Stimulated activated CD8-positive, alpha-beta memory T cell treated with anti-CD3 and anti-CD28 coated beads, Interleukin-12 subunit alpha, Interleukin-12 subunit beta, amount 100 ng/mL, for 24 hours (primary cell): Measurements from ENCODE around the gene CDH23.

ENCODE experiments used
- DNase-seq: peaks from one replicate; pipeline ENCODE4 v3.0.0-alpha.2; 2020; ENCODE audit errors: extremely low read depth

Gene CDH23

DNA sequence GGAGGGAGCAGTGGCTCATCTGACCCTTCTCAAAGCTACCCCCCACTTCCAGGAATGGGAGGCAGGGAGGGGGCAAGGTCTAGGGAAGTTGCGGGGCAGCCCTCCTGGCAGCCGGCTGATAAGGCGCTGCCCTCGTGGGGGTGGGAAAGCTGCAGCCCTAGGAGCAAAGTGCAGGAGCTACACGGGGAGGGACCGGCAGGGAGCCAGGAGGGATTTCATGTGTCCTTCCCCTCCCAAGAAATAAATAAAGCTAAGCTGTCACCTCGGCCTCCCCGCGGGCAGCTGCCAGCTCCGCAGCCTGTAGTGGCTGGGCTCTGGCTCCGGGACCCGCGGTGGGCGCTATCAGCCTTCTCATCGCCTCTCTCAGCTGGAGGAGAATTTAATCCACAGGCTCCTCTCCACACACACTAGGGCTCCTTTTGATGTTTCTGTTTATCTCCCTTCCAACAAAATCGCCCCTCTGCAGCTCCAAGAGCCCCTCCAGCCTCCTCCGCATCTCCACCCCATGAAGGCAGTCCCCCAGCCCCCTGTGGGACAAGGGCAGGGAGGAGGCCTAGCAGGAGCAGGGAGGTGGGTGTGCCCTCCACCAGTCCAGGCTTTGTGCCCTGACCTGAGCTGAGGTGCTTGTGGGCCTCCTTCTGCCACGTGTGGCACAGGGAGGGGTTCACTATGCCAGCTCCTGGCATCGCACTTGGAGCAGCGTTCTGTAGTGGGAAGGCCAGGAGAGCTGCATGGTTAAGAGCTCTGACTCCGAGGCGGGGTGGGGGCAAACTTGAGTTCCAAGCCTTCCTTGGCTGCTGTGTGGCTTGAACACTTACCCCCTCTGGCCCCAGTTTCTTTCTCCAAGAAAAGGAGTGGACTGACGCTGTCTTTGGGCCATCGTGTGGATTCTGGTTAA is 242.4 kb downstream of the CDH23 start:
- no peak for DNase-seq

DNA sequence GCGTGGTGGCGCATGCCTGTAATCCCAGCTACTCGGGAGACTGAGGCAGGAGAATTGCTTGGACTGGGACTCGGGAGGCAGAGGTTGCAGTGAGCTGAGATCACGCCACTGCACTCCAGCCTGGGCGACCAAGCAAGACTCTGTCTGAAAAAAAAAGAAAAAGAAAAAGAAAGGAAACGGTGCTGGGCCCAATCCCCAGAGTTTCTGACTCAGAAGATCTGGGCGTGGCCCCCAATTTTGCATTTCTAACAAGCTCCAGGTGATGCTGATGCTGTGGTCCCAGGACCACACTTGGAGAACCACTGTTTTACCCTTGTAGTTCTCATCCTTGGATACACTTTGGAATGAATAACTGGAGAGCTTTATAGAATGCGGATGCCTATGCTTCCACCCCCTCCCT is 243.9 kb downstream of the CDH23 start:
- no peak for DNase-seq

DNA sequence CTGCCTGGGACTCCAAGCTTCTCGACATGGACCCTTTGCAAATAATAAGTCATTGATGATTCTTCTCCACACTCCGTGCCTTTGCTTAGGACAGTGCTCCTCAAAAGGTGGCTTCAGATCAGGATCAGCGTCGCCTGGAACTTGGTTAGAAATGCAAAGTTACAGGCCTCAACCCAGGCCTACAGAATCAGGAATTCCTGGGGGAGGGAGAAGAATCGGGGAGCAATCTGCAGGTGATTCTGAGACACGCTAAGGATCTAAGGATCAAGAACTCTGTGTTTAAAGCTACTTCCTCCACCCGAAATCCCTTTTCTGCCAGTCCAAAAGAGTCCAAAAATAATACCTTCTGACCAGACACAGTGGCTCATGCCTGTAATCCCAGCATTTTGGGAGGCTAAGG is 244.7 kb downstream of the CDH23 start:
- no peak for DNase-seq

DNA sequence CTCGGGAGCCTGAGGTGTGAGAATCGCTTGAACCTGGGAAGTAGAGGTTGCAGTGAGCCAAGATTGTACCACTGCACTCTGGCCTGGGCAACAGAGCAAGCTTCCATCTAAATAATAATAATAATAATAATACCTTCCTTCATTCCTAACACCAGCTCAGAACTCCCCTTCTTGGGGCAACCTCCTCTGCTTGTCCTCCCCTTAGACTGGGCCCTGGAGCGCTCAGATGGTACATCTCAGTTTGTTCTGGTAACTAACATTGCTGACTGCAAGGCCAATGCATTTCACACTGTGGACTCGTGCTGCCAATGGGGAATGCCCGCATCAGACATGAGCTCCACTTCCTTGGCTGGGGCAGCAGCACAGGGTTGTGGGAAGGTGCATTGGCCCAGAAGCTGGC is 245.3 kb downstream of the CDH23 start:
- no peak for DNase-seq

DNA sequence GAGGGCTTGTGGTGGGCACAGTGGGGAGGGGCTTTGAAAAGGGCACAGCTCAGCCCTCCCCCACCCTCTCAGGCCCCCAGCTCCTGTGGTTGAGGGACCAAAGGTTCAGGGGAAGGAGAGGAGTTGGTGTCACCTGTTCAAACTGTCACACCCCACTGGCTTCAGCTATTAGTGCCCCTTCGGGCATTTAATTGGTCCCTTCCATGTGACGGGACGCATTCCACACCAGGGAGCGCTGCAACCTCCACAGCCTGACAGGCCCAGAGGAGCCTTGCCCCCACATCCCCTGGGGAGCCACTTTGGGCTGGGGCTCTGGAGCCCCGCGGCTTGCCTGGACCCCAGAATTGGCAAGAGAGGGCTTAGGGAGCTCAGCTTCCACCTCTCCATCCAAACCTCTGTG is 247.2 kb downstream of the CDH23 start:
- DNase-seq: no peak

DNA sequence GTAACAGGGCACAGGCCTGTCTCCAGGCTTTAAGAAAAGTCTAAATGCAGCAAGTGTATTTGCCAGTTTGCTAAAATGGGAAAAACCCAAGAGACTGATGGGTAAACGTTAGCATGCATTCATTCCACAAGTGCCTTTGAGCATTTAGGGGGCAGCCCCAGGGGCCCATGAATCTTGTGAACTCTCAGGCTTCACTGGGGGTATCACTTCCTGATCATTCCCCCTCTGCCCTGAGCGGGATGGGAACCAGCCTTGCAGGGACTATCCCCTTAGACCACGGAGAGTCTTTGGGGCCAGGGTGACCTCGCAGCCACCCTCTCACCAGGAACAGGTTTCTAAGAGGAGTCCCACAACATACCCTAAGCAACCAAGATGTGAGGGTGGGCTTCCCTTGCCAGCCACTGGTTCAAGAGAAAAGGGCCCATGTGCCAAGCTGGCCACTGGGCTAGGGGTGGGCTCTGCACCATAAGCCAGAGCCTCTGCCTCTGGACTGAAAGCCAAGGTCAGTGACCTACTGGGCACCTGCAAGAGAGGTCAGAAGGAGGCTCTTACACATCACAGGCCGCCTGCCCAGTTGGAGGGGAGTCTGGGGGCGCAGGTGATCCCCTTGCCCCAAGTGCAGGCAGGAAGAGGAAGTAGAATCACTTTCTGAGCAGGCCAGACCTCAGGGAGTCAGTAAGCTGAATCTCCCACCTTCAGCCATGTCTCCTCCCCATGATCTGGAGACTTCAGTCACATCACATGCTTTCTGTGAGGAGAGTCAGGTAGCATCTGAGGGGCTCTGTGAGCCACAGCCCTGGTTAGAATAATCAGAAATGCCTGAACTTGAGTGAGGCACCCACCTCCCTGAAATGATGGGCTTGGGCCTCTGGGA is 247.8 kb downstream of the CDH23 start:
- no peak for DNase-seq

DNA sequence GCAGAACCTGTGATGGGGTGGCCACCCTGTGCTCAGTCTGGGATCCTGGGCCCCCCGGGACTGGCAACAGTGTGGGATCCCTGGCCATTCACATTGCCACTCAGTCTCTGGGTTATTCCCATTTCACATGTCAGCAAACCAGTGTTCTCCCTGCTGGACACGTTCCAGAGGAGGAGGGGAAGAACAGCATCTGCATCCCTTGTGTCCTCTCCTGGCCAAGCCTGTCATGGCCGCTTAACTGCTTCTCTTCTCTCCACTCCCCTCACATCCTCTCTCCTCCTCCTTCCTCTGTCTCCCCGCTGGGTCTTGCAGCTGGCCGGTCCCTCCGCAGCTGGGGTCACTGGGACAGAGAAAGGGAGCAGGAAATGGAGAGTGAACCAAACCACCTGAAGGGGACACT is 248.5 kb downstream of the CDH23 start:
- no peak for DNase-seq

DNA sequence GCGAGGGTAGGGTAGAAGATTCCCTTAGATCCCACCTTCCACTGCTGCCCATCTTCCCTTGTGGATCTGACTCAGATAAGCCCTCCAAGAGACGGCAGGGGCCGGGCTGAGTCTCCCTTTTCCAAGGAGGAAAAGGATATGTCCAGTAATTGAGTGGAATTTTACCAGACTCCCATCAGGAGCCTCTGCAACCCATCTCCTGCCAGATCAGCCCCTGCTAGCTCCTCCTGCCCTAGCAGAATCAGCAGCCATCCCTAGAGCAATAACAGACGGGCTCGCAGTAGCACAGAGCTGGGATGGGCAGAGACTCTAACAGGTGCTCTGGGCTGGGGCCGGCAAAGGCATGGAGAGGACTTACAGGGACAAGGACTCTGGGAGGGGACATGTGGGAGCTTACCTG is 249.3 kb downstream of the CDH23 start:
- DNase-seq: no peak

DNA sequence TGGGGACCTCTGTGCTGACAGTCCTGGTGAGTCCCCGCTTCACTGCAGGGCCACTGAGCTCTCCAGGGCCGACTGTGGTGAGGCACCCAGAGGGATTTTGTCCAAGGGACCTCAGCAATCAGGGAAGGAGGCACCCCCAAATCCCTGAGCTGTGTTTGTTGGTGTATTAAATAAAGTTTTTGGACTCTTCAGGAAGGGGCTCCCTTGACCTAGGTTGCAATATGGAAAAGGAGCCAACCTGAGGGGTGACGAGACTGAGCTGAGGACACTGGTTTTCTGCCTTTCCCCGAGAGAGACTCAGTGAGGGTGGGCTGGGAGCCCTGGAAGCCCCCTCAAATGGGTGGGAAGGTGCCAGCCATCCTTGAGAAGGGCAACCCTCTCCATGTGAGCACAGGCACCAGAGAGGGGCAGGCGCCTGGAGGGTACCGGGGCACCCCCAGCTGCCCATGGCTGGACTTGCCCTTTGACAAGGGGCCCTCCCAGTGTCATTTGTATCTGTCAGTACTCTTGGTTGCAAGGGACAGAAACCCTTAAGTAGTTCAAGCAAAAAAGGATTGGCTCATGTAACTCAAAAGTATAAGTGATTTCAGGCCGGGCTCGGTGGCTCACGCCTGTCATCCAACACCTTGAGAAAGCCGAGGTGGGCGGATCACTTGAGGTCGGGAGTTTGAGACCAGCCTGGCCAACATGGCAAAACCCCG is 250.0 kb downstream of the CDH23 start:
- no peak for DNase-seq

DNA sequence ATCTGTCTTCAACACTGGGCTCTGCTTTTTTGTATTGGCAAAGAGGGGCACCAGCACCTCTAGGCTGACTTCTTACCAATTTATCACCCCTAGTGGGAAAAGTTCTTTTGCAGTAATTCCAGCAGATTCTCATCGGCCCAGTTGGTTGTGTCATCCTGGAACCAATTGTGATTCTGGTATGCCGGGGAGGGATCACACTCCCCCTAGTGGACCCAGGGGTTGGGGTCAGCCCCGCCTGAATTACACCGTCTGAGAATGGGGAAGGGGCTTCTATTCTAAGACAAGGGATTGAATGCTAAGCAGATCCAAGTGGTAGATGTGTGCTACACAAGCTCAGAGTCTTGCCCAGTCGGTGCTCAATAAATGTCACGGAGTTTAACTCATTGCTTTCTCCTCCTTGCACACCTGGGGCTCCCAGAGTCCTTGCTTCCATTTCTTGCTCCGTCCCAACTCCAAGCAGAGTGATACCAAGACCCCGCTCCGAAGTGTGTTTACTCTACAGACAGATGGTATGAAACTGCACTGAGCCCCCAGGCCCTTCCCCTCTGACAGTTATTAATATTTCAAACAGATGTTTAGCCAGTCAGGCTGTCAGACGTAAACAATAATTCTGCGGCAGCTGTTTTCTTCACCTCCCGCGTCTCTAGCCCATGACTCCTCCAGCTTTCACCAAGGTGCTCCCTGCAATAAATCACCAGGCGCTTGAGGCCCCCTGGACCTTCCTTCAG is 251.0 kb downstream of the CDH23 start:
- DNase-seq: no peak

DNA sequence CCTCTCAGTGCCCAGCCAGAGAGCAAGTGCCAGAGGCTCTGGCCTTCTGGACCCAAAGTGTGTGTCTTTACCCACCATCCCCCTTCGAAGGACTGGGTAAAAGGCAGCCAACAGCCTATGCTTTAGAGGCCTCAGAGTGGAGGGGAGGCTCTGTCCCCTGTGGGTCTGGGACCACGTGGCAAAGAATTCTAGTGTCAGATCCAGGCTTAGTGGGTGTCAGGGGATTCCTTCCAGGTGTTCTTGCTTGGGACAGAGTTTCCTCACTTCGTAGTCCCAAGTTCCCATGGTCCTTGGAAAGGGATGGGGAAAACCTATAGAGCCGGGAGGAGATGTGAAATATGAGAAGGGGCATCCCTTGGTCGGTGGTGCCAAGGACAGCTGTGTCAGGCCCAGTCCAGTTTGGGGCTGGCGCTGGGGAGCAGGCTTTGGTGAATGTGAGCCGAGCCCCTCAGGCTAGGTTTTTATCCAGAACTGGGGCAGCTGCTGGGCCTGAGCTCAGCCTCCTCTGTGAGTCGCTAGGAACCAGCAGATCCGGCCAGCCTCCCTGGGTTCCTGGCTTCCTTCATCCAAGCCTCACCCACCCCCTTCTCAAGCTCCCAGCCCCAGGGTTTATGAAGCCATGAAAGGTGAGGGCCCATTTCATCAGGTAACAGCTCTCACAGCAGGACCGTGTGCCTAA is 251.7 kb downstream of the CDH23 start:
- no peak for DNase-seq

DNA sequence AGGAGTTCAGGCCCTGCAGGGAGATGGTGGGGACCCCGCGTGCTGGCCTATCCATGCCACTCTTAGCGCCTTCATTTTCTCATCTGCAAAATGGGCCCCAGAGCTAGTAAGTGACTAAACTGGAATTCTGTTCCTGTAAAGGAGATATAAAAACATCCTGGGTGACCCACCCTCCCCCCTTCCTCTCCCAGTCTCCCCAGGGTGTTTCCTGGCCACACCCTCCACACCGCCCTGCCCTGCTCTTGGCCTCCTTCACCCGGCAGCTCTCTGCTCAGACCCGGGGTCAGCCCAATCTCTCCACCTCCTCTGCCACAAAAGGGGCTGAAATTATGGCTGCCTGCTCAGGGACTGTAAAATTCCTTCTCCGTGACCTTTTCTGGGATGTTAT is 252.2 kb downstream of the CDH23 start:
- DNase-seq: no peak

DNA sequence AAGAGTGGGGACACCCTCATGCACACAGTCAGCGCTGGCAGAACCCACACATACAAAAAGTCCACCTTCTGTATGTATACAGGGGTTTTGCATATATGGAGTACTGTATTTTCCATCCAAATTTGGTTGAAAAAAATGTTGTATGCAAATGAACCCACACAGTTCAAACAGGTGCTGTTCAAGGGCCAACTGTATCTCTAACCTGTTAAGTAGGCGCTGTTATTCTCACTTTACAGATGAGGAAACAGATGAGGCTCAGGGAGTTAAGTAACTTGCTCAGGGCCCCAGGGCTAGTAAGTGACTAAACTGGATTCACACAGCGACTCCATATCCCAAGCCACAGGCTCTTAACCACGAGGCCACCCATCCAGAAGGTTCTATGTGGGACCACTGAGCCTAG is 252.9 kb downstream of the CDH23 start:
- DNase-seq: no peak

DNA sequence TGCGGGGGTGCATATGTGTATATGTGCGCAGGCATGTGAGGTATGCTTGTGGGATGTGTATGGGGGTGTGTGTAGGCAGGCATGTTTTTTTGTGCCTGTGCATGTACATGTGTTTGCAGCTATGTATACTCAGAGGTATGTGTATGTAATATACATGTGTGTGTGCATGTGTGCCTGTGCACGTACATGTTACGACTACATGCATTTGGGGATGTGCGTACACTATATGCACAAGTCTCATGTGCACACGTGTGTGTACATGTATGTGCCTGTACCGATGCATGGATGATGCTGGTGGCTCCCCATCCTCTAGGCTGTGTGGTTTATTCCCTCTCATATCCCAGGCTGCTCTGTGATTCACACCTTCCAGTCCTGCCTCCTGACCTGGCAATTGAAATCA is 253.7 kb downstream of the CDH23 start:
- DNase-seq: no peak

DNA sequence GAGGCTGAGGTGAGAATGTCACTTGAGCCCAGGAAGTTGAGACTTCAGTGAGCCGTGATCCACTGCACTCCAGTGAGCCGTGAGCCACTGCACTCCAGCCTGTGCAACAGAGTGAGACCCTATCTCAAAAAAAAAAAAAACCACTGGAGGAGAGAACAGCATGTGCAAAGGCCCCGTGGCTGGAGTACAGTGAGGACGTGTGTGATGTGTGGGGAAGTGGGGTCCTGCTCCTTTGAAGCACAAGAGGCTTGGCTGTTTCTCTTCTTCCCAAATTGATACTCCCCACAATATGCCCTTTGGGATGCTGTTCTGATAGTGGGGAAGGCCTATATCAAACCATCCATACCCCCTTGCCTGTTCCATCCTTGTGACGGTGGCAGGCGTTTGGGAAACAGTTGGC is 254.7 kb downstream of the CDH23 start:
- DNase-seq: no peak

DNA sequence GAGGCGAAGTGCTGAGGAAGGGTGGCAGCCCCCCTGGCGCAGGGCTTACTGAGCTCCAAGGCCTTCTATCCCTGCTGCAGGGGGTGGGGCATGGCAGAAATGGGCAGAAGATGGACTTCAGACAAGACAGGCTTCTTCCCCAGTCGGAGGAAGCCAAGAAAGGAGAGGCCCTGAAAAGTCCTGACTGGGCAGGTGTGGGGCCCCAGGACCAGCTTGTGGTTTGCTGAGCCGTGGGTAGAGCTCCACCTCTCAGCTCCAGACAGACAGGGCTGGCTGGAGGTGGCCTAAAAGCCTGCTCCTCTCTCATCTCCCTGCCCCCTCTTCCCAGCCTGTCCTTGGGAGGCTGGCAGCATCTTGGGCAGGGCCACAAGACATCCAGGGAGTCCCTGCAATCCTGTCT is 255.2 kb downstream of the CDH23 start:
- no peak for DNase-seq

DNA sequence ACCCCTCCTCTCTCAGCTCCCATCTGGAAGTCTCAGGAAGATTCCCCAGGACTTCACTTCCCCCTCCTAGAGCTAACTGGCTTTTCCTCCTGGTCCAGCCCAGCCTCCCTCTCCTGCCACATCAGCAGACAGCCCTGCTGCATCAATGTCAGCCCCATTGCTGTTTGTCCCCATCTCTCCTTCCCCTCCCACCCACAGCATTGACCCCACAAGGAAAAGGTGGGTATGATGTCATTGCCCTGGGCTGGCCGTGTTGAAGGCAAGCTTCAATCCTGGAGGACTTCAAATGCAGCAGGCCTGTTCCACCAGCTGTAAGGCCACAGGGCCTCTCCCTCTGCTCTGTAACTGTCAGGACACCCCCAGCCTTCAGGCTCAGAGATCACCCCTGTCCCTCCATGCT is 256.3 kb downstream of the CDH23 start:
- no peak for DNase-seq

DNA sequence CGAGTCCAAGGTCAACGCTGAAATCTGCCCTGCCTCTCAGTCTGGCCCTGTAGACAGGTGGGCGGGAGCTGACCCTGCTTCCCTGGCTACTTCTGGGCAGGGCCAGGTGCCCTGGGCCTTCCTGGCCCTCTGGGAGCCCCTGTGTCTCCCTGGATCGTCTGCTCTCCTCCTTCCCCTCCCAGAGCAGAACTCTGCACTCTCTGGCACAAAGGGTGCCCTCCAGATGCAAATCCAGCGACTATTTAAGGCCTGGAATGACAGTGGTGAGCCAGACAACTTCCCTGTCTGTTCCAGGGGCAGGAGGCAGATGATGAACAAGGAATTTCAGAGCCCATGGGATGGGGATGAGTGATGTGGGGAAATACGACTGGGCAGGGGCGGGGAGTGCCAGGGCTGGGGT is 259.5 kb downstream of the CDH23 start:
- DNase-seq: no peak

DNA sequence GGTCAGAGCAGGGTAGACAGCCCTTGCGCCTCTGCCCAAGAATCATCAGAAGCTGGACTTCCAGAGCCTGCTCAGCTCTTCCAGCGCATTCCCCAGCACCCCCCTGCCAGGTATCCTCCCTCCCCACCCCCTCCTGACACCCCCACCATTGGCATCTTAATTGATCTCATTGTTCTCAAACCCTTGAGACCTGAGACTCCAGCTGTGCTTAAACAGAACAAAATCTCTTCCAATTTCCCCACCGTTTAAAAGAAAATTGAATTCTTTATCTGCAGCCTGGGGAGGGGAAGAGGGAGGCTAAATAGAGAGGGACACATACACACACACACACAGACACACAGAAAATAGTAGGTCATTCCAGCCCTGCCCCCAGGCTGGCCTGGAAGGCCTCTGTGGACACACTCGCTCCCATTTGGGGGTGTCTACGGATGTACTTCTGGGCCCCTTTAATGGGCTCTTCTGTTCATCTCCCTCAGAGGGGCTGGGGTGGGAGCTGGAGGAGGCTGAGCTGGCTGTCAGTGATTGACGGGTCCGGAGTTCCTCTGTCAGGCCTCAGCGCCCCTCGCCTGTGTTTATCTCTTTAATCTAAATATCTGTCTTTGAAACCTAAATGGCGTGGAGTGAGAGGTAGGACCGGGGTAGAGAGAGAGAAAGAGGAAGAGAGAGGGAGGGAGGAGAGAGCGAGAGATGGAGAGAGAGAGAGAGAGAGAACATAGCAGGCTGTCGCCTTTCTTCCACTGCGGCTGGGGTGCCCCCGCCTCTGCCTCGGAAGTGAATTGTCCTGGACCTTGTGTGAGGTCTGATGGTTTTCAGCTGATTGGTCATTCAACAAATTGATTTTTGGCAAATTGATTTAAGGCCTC is 261.1 kb downstream of the CDH23 start:
- no peak for DNase-seq

DNA sequence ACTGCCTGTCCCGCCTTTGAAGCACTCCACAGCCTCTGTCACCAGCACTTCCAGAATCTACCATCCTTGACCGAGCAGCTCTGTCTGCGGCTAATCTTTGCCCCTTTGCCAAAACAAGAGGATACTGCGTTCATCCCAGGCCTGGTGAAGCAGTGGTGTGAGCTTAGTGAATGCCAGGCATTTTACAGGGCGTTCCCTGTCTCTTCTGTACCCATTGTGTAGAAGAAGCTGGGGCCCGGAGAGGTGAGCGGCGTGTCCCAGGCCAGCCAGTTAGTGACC is 261.7 kb downstream of the CDH23 start:
- no peak for DNase-seq
